ENCODE results near the gene MAGI1.
A peak's percentile ranks its signal among the peaks of the same experiment; 100 is the strongest.

MAGI1 gene

GRCh38 chr3:65734382-65734781 lies 304.3 kb downstream of the MAGI1 start:
- Histone ChIP-seq H3K4ac (ENCODE audit: low read depth, low read length) (no peak overlapping the region), H2BK120ac (ENCODE audit: low read depth, low read length) (no peak overlapping the region), H4K5ac (ENCODE audit: low read length) (no peak overlapping the region), H3K18ac (ENCODE audit: low read length) (no peak overlapping the region), H3K27me3 (ENCODE audit: insufficient read depth, low read length, poor library complexity) (no peaks in the 10 kb centered on the region), H3K4me3 (ENCODE audit: low read length) (no peak overlapping the region), H3K9ac (ENCODE audit: low read length) (no peak overlapping the region), H3K79me2 (ENCODE audit: control insufficient read depth, insufficient read depth, low read length) (no peaks in the 10 kb centered on the region), H3K36me3 (ENCODE audit: control insufficient read depth, insufficient read depth, low read length) (no peaks in the 10 kb centered on the region), H2BK15ac (replicated peaks; ENCODE audit: low read depth) (no peak overlapping the region), H3K4me1 (ENCODE audit: control insufficient read depth, low read depth, low read length) (no peaks in the 10 kb centered on the region), H3K27ac (ENCODE audit: low read depth, low read length) (no peak overlapping the region), H3K4me2 (ENCODE audit: low read length) (no peak overlapping the region), H2BK5ac (ENCODE audit: low read length) (no peak overlapping the region), H3K56ac (ENCODE audit: low read length) (no peak overlapping the region), H3K23ac (ENCODE audit: low read length) (no peak overlapping the region), H3K79me1 (ENCODE audit: low read length) (no peaks in the 10 kb centered on the region), H4K8ac (ENCODE audit: low read depth, low read length) (no peak overlapping the region), H2AK5ac (ENCODE audit: low read length) (no peak overlapping the region)
- DNase-seq, result no peak
- no CpG with 5 or more reads among the region's 3 CpGs for WGBS (ENCODE audit: extremely low coverage, insufficient coverage, low lambda C conversion rate)

GRCh38 chr3:65733459-65733858 lies 305.3 kb downstream of the MAGI1 start:
- Histone ChIP-seq H3K79me2 (ENCODE audit: control insufficient read depth, insufficient read depth, low read length) (no peaks in the 10 kb centered on the region), H2BK120ac (ENCODE audit: low read depth, low read length) (no peak overlapping the region), H4K8ac (ENCODE audit: low read depth, low read length) (no peak overlapping the region), H3K4me1 (ENCODE audit: control insufficient read depth, low read depth, low read length) (no peaks in the 10 kb centered on the region), H4K5ac (ENCODE audit: low read length) (no peak overlapping the region), H2AK5ac (ENCODE audit: low read length) (no peak overlapping the region), H3K23ac (ENCODE audit: low read length) (no peak overlapping the region), H3K27me3 (ENCODE audit: insufficient read depth, low read length, poor library complexity) (no peaks in the 10 kb centered on the region), H3K36me3 (ENCODE audit: control insufficient read depth, insufficient read depth, low read length) (no peaks in the 10 kb centered on the region), H3K4me3 (ENCODE audit: low read length) (no peak overlapping the region), H3K18ac (ENCODE audit: low read length) (no peak overlapping the region), H2BK15ac (replicated peaks; ENCODE audit: low read depth) (no peak overlapping the region), H3K27ac (ENCODE audit: low read depth, low read length) (no peak overlapping the region), H3K4ac (ENCODE audit: low read depth, low read length) (no peak overlapping the region), H2BK5ac (ENCODE audit: low read length) (no peak overlapping the region), H3K4me2 (ENCODE audit: low read length) (no peak overlapping the region), H3K56ac (ENCODE audit: low read length) (peak overlapping the region; percentile 1), H3K9ac (ENCODE audit: low read length) (no peak overlapping the region), H3K79me1 (ENCODE audit: low read length) (no peaks in the 10 kb centered on the region)
- whole genome bisulfite sequencing (ENCODE audit: extremely low coverage, insufficient coverage, low lambda C conversion rate), result no CpG with 5 or more reads among the region's 1 CpG
- DNase-seq, result no peak

- Histone ChIP-seq H2BK15ac (replicated peaks; ENCODE audit: low read depth) (no peak overlapping the region), H3K56ac (ENCODE audit: low read length) (no peak overlapping the region), H2BK5ac (ENCODE audit: low read length) (no peak overlapping the region), H3K36me3 (ENCODE audit: control insufficient read depth, insufficient read depth, low read length) (no peaks in the 10 kb centered on the region), H2BK120ac (ENCODE audit: low read depth, low read length) (no peak overlapping the region), H3K27ac (ENCODE audit: low read depth, low read length) (no peak overlapping the region), H3K79me1 (ENCODE audit: low read length) (no peaks in the 10 kb centered on the region), H3K4ac (ENCODE audit: low read depth, low read length) (no peak overlapping the region), H3K23ac (ENCODE audit: low read length) (no peak overlapping the region), H2AK5ac (ENCODE audit: low read length) (no peak overlapping the region), H3K4me2 (ENCODE audit: low read length) (no peak overlapping the region), H3K27me3 (ENCODE audit: insufficient read depth, low read length, poor library complexity) (no peaks in the 10 kb centered on the region), H3K9ac (ENCODE audit: low read length) (no peak overlapping the region), H3K18ac (ENCODE audit: low read length) (no peak overlapping the region), H3K4me1 (ENCODE audit: control insufficient read depth, low read depth, low read length) (no peaks in the 10 kb centered on the region), H3K4me3 (ENCODE audit: low read length) (no peak overlapping the region), H4K8ac (ENCODE audit: low read depth, low read length) (no peak overlapping the region), H4K5ac (ENCODE audit: low read length) (no peak overlapping the region), H3K79me2 (ENCODE audit: control insufficient read depth, insufficient read depth, low read length) (no peaks in the 10 kb centered on the region)
- DNase-seq, result peak; percentile 82
- WGBS (ENCODE audit: extremely low coverage, insufficient coverage, low lambda C conversion rate), result no CpG with 5 or more reads among the region's 6 CpGs
Observed at GRCh38 chr3:65732051-65732935, 306.4 kb downstream of the MAGI1 start.

DNA sequence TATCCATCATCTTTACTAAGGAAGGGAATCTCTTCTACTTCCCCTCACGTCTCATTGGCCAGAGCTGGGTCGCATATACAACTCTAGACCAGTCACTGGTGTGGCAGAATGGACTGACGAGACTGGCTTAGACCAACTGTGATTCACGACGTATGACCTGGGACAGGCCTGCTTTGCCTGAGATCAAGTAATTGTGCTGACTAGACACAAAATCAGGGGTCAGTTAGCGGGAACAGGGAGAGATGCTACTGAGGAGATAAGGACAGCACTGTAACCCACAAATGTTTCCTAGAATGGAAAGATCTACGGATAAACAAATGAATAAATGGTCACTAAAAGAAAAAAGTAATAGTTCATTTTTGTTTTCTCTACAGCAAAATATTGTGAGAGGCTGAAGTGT lies 308.3 kb downstream of the MAGI1 start:
- H3K56ac ChIP-seq (ENCODE audit: low read length), result no peak overlapping the region
- H3K18ac ChIP-seq (ENCODE audit: low read length), result no peak overlapping the region
- no peaks in the 10 kb centered on the region for H3K36me3 ChIP-seq (ENCODE audit: control insufficient read depth, insufficient read depth, low read length)
- H3K4me2 ChIP-seq (ENCODE audit: low read length), result no peak overlapping the region
- H2BK5ac ChIP-seq (ENCODE audit: low read length), result no peak overlapping the region
- H3K27ac ChIP-seq (ENCODE audit: low read depth, low read length), result no peak overlapping the region
- H3K4me1 ChIP-seq (ENCODE audit: control insufficient read depth, low read depth, low read length), result no peaks in the 10 kb centered on the region
- no peak overlapping the region for H2BK15ac ChIP-seq (replicated peaks; ENCODE audit: low read depth)
- H3K4me3 ChIP-seq (ENCODE audit: low read length), result no peak overlapping the region
- H3K79me1 ChIP-seq (ENCODE audit: low read length), result no peaks in the 10 kb centered on the region
- H3K79me2 ChIP-seq (ENCODE audit: control insufficient read depth, insufficient read depth, low read length), result no peaks in the 10 kb centered on the region
- no peak overlapping the region for H2AK5ac ChIP-seq (ENCODE audit: low read length)
- no peak overlapping the region for H3K9ac ChIP-seq (ENCODE audit: low read length)
- no peak overlapping the region for H3K23ac ChIP-seq (ENCODE audit: low read length)
- H3K27me3 ChIP-seq (ENCODE audit: insufficient read depth, low read length, poor library complexity), result no peaks in the 10 kb centered on the region
- H3K4ac ChIP-seq (ENCODE audit: low read depth, low read length), result no peak overlapping the region
- DNase-seq, result no peak
- H2BK120ac ChIP-seq (ENCODE audit: low read depth, low read length), result no peak overlapping the region
- H4K8ac ChIP-seq (ENCODE audit: low read depth, low read length), result no peak overlapping the region
- no peak overlapping the region for H4K5ac ChIP-seq (ENCODE audit: low read length)
- WGBS (ENCODE audit: extremely low coverage, insufficient coverage, low lambda C conversion rate), result no CpG with 5 or more reads among the region's 7 CpGs

DNA sequence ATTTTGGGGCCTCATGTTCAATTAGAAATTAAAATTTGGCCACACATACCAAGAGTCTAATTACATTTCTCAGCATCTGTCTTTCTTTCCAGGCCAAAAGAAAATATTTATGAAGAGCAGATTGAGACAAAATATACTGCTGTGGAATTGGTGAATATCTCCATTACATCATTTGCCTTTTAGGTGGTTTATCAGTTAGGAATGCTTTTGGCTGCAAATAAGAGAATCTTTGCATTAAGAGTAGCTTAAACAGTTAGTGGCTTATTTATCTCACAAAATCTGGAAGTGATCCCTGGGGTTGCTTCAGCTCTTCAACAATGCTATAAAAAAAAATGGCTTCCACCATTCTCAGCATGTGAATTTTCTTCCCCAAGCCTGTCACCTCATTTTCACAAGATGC lies 308.7 kb downstream of the MAGI1 start:
- H3K9ac ChIP-seq (ENCODE audit: low read length), result no peak overlapping the region
- H3K79me1 ChIP-seq (ENCODE audit: low read length), result no peaks in the 10 kb centered on the region
- H4K5ac ChIP-seq (ENCODE audit: low read length), result no peak overlapping the region
- no peaks in the 10 kb centered on the region for H3K36me3 ChIP-seq (ENCODE audit: control insufficient read depth, insufficient read depth, low read length)
- no peak overlapping the region for H3K23ac ChIP-seq (ENCODE audit: low read length)
- no peak overlapping the region for H3K27ac ChIP-seq (ENCODE audit: low read depth, low read length)
- H2BK5ac ChIP-seq (ENCODE audit: low read length), result no peak overlapping the region
- no peak overlapping the region for H3K56ac ChIP-seq (ENCODE audit: low read length)
- H3K18ac ChIP-seq (ENCODE audit: low read length), result no peak overlapping the region
- H3K4me1 ChIP-seq (ENCODE audit: control insufficient read depth, low read depth, low read length), result no peaks in the 10 kb centered on the region
- no peak overlapping the region for H3K4me3 ChIP-seq (ENCODE audit: low read length)
- no peaks in the 10 kb centered on the region for H3K79me2 ChIP-seq (ENCODE audit: control insufficient read depth, insufficient read depth, low read length)
- DNase-seq, result no peak
- H4K8ac ChIP-seq (ENCODE audit: low read depth, low read length), result no peak overlapping the region
- H2BK120ac ChIP-seq (ENCODE audit: low read depth, low read length), result no peak overlapping the region
- no peak overlapping the region for H2AK5ac ChIP-seq (ENCODE audit: low read length)
- no peak overlapping the region for H2BK15ac ChIP-seq (replicated peaks; ENCODE audit: low read depth)
- H3K4me2 ChIP-seq (ENCODE audit: low read length), result no peak overlapping the region
- no peak overlapping the region for H3K4ac ChIP-seq (ENCODE audit: low read depth, low read length)
- H3K27me3 ChIP-seq (ENCODE audit: insufficient read depth, low read length, poor library complexity), result no peaks in the 10 kb centered on the region

DNA sequence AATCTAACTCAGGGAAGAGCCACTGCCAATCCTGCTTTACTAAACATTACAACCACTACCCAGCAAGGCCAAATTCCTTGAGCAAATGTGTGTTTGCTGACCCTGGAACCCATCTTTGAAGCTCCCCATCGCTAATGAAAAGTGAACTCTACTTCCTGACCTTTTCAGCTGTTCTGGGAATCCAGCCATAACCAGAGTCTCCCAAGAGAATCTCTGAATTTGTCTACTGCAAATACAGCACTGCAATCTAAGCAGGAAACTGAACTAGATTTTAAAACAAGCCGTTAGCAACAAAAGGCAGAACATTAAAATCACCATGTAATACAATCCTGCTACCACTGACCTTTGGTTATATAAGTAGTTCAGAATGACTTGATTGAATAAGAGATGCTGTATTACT lies 309.2 kb downstream of the MAGI1 start:
- Histone ChIP-seq H3K4me1 (ENCODE audit: control insufficient read depth, low read depth, low read length) (no peaks in the 10 kb centered on the region), H2BK15ac (replicated peaks; ENCODE audit: low read depth) (no peak overlapping the region), H2BK120ac (ENCODE audit: low read depth, low read length) (no peak overlapping the region), H3K4me3 (ENCODE audit: low read length) (no peak overlapping the region), H3K4ac (ENCODE audit: low read depth, low read length) (no peak overlapping the region), H4K5ac (ENCODE audit: low read length) (no peak overlapping the region), H3K4me2 (ENCODE audit: low read length) (no peak overlapping the region), H3K36me3 (ENCODE audit: control insufficient read depth, insufficient read depth, low read length) (no peaks in the 10 kb centered on the region), H3K9ac (ENCODE audit: low read length) (no peak overlapping the region), H3K23ac (ENCODE audit: low read length) (no peak overlapping the region), H2AK5ac (ENCODE audit: low read length) (no peak overlapping the region), H2BK5ac (ENCODE audit: low read length) (no peak overlapping the region), H4K8ac (ENCODE audit: low read depth, low read length) (no peak overlapping the region), H3K18ac (ENCODE audit: low read length) (no peak overlapping the region), H3K79me2 (ENCODE audit: control insufficient read depth, insufficient read depth, low read length) (no peaks in the 10 kb centered on the region), H3K56ac (ENCODE audit: low read length) (no peak overlapping the region), H3K27ac (ENCODE audit: low read depth, low read length) (no peak overlapping the region), H3K27me3 (ENCODE audit: insufficient read depth, low read length, poor library complexity) (no peaks in the 10 kb centered on the region), H3K79me1 (ENCODE audit: low read length) (no peaks in the 10 kb centered on the region)
- no CpG with 5 or more reads among the region's 2 CpGs for WGBS (ENCODE audit: extremely low coverage, insufficient coverage, low lambda C conversion rate)
- DNase-seq, result no peak

Measured in mesendoderm (in vitro differentiated cells).